IMR-90 (cell line): Measurements from ENCODE around the gene LRCH4. TPM values are rescaled to one million over a fixed set of nuclear protein-coding genes. Genes with fewer than 3 reads are reported as not detected.

Experiments used
- ATAC-seq: fragments of 200-7000 bp; cut with Tn5 transposase; 2 replicates; pipeline ENCODE4 v1.9.1; 2020; ENCODE audit warnings: low read depth, mild to moderate bottlenecking, moderate library complexity
- BruUV-seq: library from RNA; stranded (reverse); fragments of 400-500 nt; replicated peaks from 2 replicates; lab custom pipeline; 2021; lab: Mats Ljungman, UMichigan
- CTCF ChIA-PET: fragments of 300-600 bp; formaldehyde crosslinking; extraction: SDS; loops from one replicate; lab custom pipeline; 2021; ENCODE audit warnings: antibody characterized with exemption; lab: Yijun Ruan, JAX
- POLR2A ChIA-PET: fragments of 300-600 bp; sonication (Branson Sonifier 250); formaldehyde crosslinking; loops from one replicate; lab custom pipeline; 2022; ENCODE audit warnings: antibody characterized with exemption; ENCODE audit not compliant: unreplicated experiment; lab: Charles Lee
- DNase-seq: peaks from one replicate; pipeline ENCODE4 v3.0.0; 2013
- H2AFZ ChIP-seq: replicated peaks from 2 replicates; pipeline ENCODE3; 2013; ENCODE audit warnings: low read length, mild to moderate bottlenecking; ENCODE audit not compliant: poor library complexity
- H2AK5ac ChIP-seq: 2 replicates; pipeline ENCODE4 v1.6.1; 2013; ENCODE audit warnings: low read depth, low read length, inconsistent platforms
- H2AK9ac ChIP-seq: replicated peaks from 2 replicates; pipeline ENCODE3; 2013; ENCODE audit warnings: mild to moderate bottlenecking, low read depth, low read length, moderate library complexity; ENCODE audit not compliant: poor library complexity
- H2BK120ac ChIP-seq: 2 replicates; pipeline ENCODE4 v1.6.1; 2013; ENCODE audit warnings: low read depth, low read length, inconsistent platforms
- H2BK15ac ChIP-seq: 3 replicates; pipeline ENCODE4 v1.6.1; 2013; ENCODE audit warnings: low read depth, low read length, inconsistent platforms
- H2BK20ac ChIP-seq: 2 replicates; pipeline ENCODE4 v1.6.1; 2013; ENCODE audit warnings: low read depth, mild to moderate bottlenecking, inconsistent platforms, low read length, moderate library complexity
- H2BK5ac ChIP-seq: 2 replicates; pipeline ENCODE4 v1.6.1; 2013; ENCODE audit warnings: mild to moderate bottlenecking, low read depth, low read length, inconsistent platforms; ENCODE audit not compliant: poor library complexity, severe bottlenecking
- H3K14ac ChIP-seq: replicated peaks from 2 replicates; pipeline ENCODE4 v1.6.1; 2013; ENCODE audit warnings: low read depth, low read length, inconsistent platforms
- H3K18ac ChIP-seq: 2 replicates; pipeline ENCODE4 v1.6.1; 2013; ENCODE audit warnings: low read depth, low read length, control low read depth
- H3K23ac ChIP-seq: 2 replicates; pipeline ENCODE4 v1.6.1; 2013; ENCODE audit warnings: low read depth, low read length, inconsistent platforms
- H3K27ac ChIP-seq: 2 replicates; pipeline ENCODE4 v1.5.1; 2013; ENCODE audit warnings: mild to moderate bottlenecking, control low read depth, low read length; ENCODE audit not compliant: insufficient read depth
- H3K27me3 ChIP-seq: 2 replicates; pipeline ENCODE4 v1.6.1; 2013; ENCODE audit warnings: low read length; ENCODE audit not compliant: control insufficient read depth, insufficient read depth
- H3K36me3 ChIP-seq: 2 replicates; pipeline ENCODE4 v1.6.1; 2013; ENCODE audit warnings: low read length, mixed read lengths; ENCODE audit not compliant: control insufficient read depth, insufficient read depth
- H3K4ac ChIP-seq: 2 replicates; pipeline ENCODE4 v1.6.1; 2013; ENCODE audit warnings: low read depth, low read length, inconsistent platforms
- H3K4me1 ChIP-seq: 2 replicates; pipeline ENCODE4 v1.6.1; 2013; ENCODE audit warnings: low read length, mixed read lengths; ENCODE audit not compliant: control insufficient read depth, insufficient read depth
- H3K4me2 ChIP-seq: 2 replicates; pipeline ENCODE4 v1.6.1; 2013; ENCODE audit warnings: low read depth, mild to moderate bottlenecking, control low read depth, low read length, moderate library complexity
- H3K4me3 ChIP-seq: 2 replicates; pipeline ENCODE4 v1.5.1; 2013; ENCODE audit warnings: low read depth, mild to moderate bottlenecking, control low read depth, low read length, moderate library complexity; ENCODE audit not compliant: insufficient read depth
- H3K56ac ChIP-seq: 2 replicates; pipeline ENCODE4 v1.6.1; 2013; ENCODE audit warnings: low read length, inconsistent platforms; ENCODE audit not compliant: insufficient read depth; ENCODE audit errors: extremely low read depth
- H3K79me1 ChIP-seq, 2 experiments: 2 replicates each; pipeline ENCODE4 v1.6.1; 2013; ENCODE audit warnings: low read length in 2 of 2, inconsistent platforms in 1 of 2, low read depth in 1 of 2
- H3K9ac ChIP-seq: 2 replicates; pipeline ENCODE4 v1.6.1; 2013; ENCODE audit warnings: low read depth, low read length, control low read depth
- H3K9me1 ChIP-seq: 2 replicates; pipeline ENCODE4 v1.6.1; 2013; ENCODE audit warnings: low read length, inconsistent platforms; ENCODE audit not compliant: insufficient read depth
- H3K9me3 ChIP-seq: 2 replicates; pipeline ENCODE4 v1.6.1; 2013; ENCODE audit warnings: low read length; ENCODE audit not compliant: control insufficient read depth, insufficient read depth
- H4K20me1 ChIP-seq: 2 replicates; pipeline ENCODE4 v1.6.1; 2013; ENCODE audit warnings: low read length, inconsistent platforms; ENCODE audit not compliant: insufficient read depth
- H4K5ac ChIP-seq: 2 replicates; pipeline ENCODE4 v1.6.1; 2013; ENCODE audit warnings: mild to moderate bottlenecking, low read depth, low read length, control low read depth
- H4K8ac ChIP-seq, 2 experiments: 2 replicates each; pipeline ENCODE4 v1.6.1; 2013; ENCODE audit warnings: low read depth in 2 of 2, low read length in 2 of 2, control low read depth in 1 of 2, inconsistent platforms in 1 of 2
- H4K91ac ChIP-seq: 2 replicates; pipeline ENCODE4 v1.6.1; 2013; ENCODE audit warnings: low read depth, low read length, inconsistent platforms; ENCODE audit not compliant: insufficient read depth
- CEBPB ChIP-seq: IDR thresholded peaks from 2 replicates; pipeline ENCODE4 v1.6.1; 2012; ENCODE audit warnings: low read depth, low read length, improper control_type of control experiment
- FOS ChIP-seq: fragments of 150-350 bp; IDR thresholded peaks from 2 replicates; pipeline ENCODE4 v1.6.1; 2016; ENCODE audit warnings: low read depth, low read length
- NFE2L2 ChIP-seq: fragments of 150-350 bp; IDR thresholded peaks from 2 replicates; pipeline ENCODE4 v1.6.1; 2016; ENCODE audit warnings: low read depth, mild to moderate bottlenecking, low read length
- WGBS, 2 experiments: methylation state at CpG; one replicate each; pipeline versions ENCODE4 v1.1.5 to v1.1.7; 2013; ENCODE audit warnings: missing lambda C conversion rate in 2 of 2; ENCODE audit not compliant: insufficient read length in 1 of 2; ENCODE audit errors: extremely low coverage in 2 of 2; 5-methylcytosine and 5-hydroxymethylcytosine counted together
- dilution Hi-C: fragments of 300-500 bp; cut with HindIII; formaldehyde crosslinking; loops from one replicate; pipeline ENCODE4 v1.14.3; 2018; ENCODE audit warnings: low sequenced_read_pairs; ENCODE audit not compliant: unreplicated experiment
- in situ Hi-C: fragments of 300-500 bp; cut with MboI; formaldehyde crosslinking; loops from 3 replicates; pipeline ENCODE4 v1.14.3; 2019; ENCODE audit warnings: low sequenced_read_pairs, inconsistent platforms, mixed read lengths
- intact Hi-C: fragments of 100-400 bp; cut with micrococcal nuclease; formaldehyde crosslinking; loops from 2 replicates; pipeline ENCODE4 v1.10.0; 2022
- polyA plus RNA-seq, 3 experiments: library from polyadenylated mRNA; depleted of rRNA; stranded (reverse); fragments of >200 nt; gene quantifications; 2 replicates each; pipeline ENCODE4 v1.2.3, GENCODE V29; 2012; ENCODE audit warnings: low replicate concordance in 1 of 3
- total RNA-seq: library from RNA; depleted of rRNA; stranded (reverse); fragments of >200 nt; gene quantifications from 2 replicates; pipeline ENCODE4 v1.2.3, GENCODE V29; 2012

The LRCH4 gene
- total and polyA plus RNA-seq, 2 of the 4 experiments (the other 2 are of a cell fraction) = 5.0 to 41.3 TPM

DNA sequence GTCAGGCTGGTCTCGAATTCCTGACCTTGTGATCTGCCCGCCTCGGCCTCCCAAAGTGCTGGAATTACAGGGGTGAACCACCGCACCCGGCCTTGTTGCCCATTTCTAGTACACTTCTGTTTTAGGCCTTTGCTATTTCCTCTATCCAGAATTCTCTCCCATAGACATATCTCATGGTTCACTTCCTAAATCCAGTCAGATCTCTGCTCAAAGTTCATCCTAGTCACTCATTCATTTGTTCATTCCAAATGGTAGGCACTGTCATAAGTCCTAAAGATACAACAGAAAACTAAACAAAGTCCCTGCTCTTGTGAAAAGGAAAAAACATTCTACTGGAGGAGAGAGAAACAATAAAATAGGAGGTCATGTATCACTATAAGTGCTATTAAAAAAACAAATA lies 24.0 kb upstream of the LRCH4 start:
- Histone ChIP-seq H2BK5ac (no peak overlapping the region), H2BK15ac (no peak overlapping the region), H3K9me1 (peaks cover 3% of the 10 kb centered on the region; the same call in 1 of the 2 replicates), H3K4ac (no peak overlapping the region), H3K4me1 (peaks cover 7% of the 10 kb centered on the region), H3K14ac (no peak overlapping the region), H3K9ac (no peak overlapping the region), H2AFZ (no peak overlapping the region), H3K36me3 (peaks cover 30% of the 10 kb centered on the region), H2AK9ac (no peak overlapping the region), H4K8ac (no peak overlapping the region), H3K18ac (no peak overlapping the region), H3K4me3 (no peak overlapping the region), H4K91ac (no peak overlapping the region), H3K27me3 (no peaks in the 10 kb centered on the region), H4K20me1 (no peaks in the 10 kb centered on the region), H2BK120ac (no peak overlapping the region), H2BK20ac (no peak overlapping the region), H3K9me3 (no peaks in the 10 kb centered on the region), H2AK5ac (no peak overlapping the region), H3K56ac (no peak overlapping the region), H3K27ac (no peak overlapping the region), H3K79me1 (peaks cover 0 to 32% of the 10 kb centered on the region in 2 experiments; a peak in 2 of 4 replicates), H3K23ac (no peak overlapping the region), H4K5ac (no peak overlapping the region), H3K4me2 (no peak overlapping the region)
- dilution Hi-C loops = no loop called here
- ATAC-seq = no peak
- no peak for TF ChIP-seq NFE2L2
- TF ChIP-seq FOS = no peak
- no peak for TF ChIP-seq CEBPB
- ChIA-PET CTCF (no interaction called here), POLR2A (no interaction called here)
- BruUV-seq = no TSS peak
- DNase-seq = no peak
- WGBS, 2 experiments = no CpG with 5 or more reads among the region's 5 CpGs
- in situ Hi-C loops = no loop called here
- intact Hi-C loops = loop anchor here (5.0 kb wide), 1 partner anchor 242 kb away; the partner anchor contains the start of gene SLC12A9
